Bronchial epithelial cell (primary cell): Measurements from ENCODE around the gene PHF2. TPM values are rescaled to one million over a fixed set of nuclear protein-coding genes. Genes with fewer than 3 reads are reported as not detected.

Source experiments
- DNase-seq: peaks from one replicate; pipeline ENCODE4 v3.0.0-alpha.2; 2010; ENCODE audit warnings: low read depth
- FAIRE-seq: peaks from 2 replicates; lab custom pipeline; 2011; peaks lifted over from hg19 to GRCh38; lab: Jason Lieb, UNC
- H3K27me3 ChIP-seq: 2 replicates; pipeline ENCODE4 v1.5.1; 2011; ENCODE audit warnings: low read length; ENCODE audit not compliant: control insufficient read depth, insufficient read depth
- H3K36me3 ChIP-seq: 2 replicates; pipeline ENCODE4 v1.5.1; 2011; ENCODE audit warnings: low read length; ENCODE audit not compliant: control insufficient read depth, insufficient read depth
- H3K4me3 ChIP-seq: 2 replicates; pipeline ENCODE4 v1.5.1; 2011; ENCODE audit warnings: mild to moderate bottlenecking, low read depth, low read length, control low read depth
- total RNA-seq: library from RNA; depleted of rRNA; stranded (reverse); fragments of >200 nt; gene quantifications from 2 replicates; pipeline ENCODE4 v1.2.1, GENCODE V29; 2014
- TF ChIP-seq, protein P1 (sequence below): IDR thresholded peaks from 2 replicates; pipeline ENCODE4 v1.5.1; 2011; ENCODE audit warnings: mild to moderate bottlenecking, moderate library complexity, low read length, control low read depth, inconsistent platforms; ENCODE audit not compliant: insufficient read depth, severe bottlenecking

The PHF2 gene
- total RNA-seq, 1 donor from 2014 or later, result 10.0 TPM

DNA sequence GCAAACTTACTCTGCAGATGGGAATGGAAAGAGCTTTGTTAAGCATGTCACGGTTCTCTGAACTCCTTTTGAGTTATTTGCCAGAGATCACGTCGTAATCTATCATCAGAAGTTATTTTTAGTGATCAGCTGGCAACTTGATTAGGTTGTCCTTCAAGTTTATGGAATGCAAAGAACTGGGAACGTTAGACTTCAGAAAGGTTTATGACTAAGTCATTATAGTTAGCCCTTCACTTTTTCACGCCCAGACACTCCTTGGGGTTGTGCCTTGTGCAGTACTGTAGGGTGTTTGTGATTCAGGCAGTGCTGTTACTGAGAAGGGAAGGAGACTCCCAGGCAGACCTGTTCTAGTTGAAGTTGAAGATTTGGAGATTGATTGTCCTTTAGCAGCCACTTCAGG is 26.8 kb upstream of the PHF2 start:
- Histone ChIP-seq H3K36me3 (peaks cover 10% of the 10 kb centered on the region), H3K27me3 (no peaks in the 10 kb centered on the region), H3K4me3 (no peak overlapping the region)
- FAIRE-seq (peak; percentile 94), DNase-seq (peak; percentile 47)
- TF ChIP-seq, protein P1, sequence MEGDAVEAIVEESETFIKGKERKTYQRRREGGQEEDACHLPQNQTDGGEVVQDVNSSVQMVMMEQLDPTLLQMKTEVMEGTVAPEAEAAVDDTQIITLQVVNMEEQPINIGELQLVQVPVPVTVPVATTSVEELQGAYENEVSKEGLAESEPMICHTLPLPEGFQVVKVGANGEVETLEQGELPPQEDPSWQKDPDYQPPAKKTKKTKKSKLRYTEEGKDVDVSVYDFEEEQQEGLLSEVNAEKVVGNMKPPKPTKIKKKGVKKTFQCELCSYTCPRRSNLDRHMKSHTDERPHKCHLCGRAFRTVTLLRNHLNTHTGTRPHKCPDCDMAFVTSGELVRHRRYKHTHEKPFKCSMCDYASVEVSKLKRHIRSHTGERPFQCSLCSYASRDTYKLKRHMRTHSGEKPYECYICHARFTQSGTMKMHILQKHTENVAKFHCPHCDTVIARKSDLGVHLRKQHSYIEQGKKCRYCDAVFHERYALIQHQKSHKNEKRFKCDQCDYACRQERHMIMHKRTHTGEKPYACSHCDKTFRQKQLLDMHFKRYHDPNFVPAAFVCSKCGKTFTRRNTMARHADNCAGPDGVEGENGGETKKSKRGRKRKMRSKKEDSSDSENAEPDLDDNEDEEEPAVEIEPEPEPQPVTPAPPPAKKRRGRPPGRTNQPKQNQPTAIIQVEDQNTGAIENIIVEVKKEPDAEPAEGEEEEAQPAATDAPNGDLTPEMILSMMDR, result no peak

DNA sequence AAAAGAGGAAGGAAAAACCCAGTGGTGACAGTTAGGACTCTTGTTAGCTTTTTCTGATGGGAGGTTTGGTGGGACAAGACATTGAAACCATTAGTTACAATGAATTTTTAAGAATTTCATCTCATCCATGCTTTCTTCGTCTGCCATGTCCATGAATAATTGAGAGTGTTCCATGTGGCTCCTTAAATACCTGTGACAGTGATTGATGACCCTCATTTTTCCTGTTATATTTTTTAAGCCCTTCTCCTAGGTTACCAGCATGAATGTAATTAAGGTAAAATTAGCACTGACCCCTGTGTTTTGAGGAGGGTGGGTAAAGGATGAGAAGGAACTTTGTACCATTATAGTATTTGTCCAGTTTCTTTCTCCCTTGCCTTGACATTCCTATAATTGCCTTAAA is 23.5 kb upstream of the PHF2 start:
- Histone ChIP-seq H3K36me3 (peaks cover 12% of the 10 kb centered on the region), H3K4me3 (no peak overlapping the region), H3K27me3 (no peaks in the 10 kb centered on the region)
- FAIRE-seq (no peak), DNase-seq (no peak)
- TF ChIP-seq, protein P1, result no peak

DNA sequence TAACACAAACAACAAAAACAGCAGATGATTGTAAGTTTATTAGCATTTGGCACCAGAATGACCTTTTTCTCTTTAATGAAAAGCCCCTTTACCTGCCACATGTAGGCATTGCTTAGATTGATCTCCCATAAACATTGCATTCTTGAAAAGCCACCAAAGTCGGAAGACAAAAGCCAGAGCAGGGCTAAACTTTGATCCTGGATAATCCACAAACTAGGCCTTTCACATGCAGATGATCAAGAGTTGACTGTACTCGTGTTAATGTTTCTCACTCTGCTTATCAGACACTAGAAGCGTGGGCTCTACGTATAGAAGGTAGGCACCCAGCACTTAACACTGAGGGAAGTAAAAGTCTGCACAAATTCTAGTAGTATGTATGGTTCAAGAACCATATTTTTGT is 21.0 kb upstream of the PHF2 start:
- Histone ChIP-seq H3K36me3 (peaks cover 19% of the 10 kb centered on the region), H3K27me3 (no peaks in the 10 kb centered on the region), H3K4me3 (no peak overlapping the region)
- no peak for DNase-seq
- TF ChIP-seq, protein P1, result no peak
- no peak for FAIRE-seq

DNA sequence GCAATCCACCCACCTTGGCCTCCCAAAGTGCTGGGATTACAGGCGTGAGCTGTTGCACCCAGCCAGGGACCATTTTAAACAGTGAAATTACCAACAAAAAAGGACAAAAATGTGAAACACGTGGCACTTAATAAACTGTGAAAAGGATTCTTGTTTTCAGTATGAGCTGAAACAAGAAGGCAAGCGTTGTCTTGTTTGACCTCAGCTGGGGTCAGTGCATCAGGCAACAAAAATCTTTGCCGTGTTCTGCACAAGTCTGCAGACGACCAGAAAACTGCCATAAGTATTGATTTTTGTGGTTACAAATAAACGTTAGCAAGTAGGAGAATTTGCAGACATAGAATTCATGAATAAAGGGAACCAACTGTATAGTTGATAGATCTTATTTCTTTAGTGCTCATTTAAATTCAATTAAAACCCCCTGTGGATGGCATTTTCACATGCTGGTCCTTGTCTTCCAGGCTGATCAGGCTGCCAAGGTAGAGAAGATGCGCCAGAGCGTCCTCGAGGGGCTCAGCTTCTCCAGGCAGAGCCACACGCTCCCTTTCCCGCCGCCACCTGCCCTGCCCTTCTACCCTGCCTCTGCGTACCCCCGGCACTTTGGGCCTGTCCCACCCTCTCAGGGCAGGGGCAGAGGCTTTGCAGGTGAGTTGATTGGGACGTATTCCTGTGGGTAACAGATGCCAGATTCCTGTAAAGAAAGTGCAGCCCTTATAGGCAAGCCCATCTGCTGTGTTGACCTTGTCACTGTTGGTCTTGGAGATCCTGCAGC is 18.8 kb upstream of the PHF2 start:
- no peak for FAIRE-seq
- DNase-seq, result no peak
- Histone ChIP-seq H3K36me3 (peaks cover 23% of the 10 kb centered on the region), H3K27me3 (no peaks in the 10 kb centered on the region), H3K4me3 (no peak overlapping the region)
- TF ChIP-seq, protein P1, result no peak

GRCh38 chr9:93558503-93558902 is 17.9 kb upstream of the PHF2 start:
- FAIRE-seq, result no peak
- no peaks in the 10 kb centered on the region for H3K27me3 ChIP-seq
- DNase-seq, result no peak
- no peak overlapping the region for H3K4me3 ChIP-seq
- TF ChIP-seq, protein P1, result no peak
- H3K36me3 ChIP-seq, result peaks cover 26% of the 10 kb centered on the region

DNA sequence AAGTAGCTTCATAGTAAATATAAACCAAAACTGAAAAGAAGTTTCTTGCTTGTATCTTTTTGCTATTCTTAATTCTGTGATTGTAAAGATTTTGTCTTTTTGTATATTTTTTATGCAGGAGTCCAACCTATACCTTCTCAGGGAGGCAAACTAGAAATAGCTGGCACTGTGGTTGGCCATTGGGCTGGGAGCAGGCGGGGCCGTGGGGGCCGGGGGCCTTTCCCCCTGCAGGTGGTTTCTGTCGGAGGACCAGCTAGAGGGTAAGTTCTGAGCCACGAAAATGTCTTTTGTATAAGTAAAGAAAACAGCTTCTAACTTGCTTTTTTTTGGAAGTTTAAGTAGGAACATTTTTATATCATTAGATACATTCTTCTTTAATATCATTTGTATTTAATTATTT is 15.4 kb upstream of the PHF2 start:
- Histone ChIP-seq H3K4me3 (no peak overlapping the region), H3K27me3 (no peaks in the 10 kb centered on the region), H3K36me3 (peaks cover 22% of the 10 kb centered on the region)
- DNase-seq, result no peak
- TF ChIP-seq, protein P1, result no peak
- no peak for FAIRE-seq
